ENCODE data around the gene KIF18A.

- TF ChIP-seq CTCF (IDR thresholded peaks at IDR 0.05) (no peak), POLR2A (IDR thresholded peaks at IDR 0.05) (no peak), POLR2AphosphoS5 (IDR thresholded peaks at IDR 0.05) (no peak), EP300 (IDR thresholded peaks at IDR 0.05) (no peak)
Measured at GRCh38 chr11:27977527-27977926, 130.4 kb downstream of the KIF18A start.
